H1 (cell line): ENCODE measurements around the gene DERL3. TPM values are rescaled to one million over a fixed set of nuclear protein-coding genes. Genes with fewer than 3 reads are reported as not detected.

ENCODE experiments used
- CTCF ChIA-PET: fragments of 300-600 bp; sonication (Branson Sonifier 250); formaldehyde crosslinking; loops from one replicate; lab custom pipeline; 2021; ENCODE audit not compliant: partially characterized antibody; lab: Charles Lee
- POLR2A ChIA-PET: fragments of 300-600 bp; sonication (Branson Sonifier 250); formaldehyde crosslinking; loops from one replicate; lab custom pipeline; 2021; ENCODE audit warnings: inconsistent platforms; ENCODE audit not compliant: partially characterized antibody; lab: Charles Lee
- DNase-seq, 2 experiments: peaks; one replicate each; pipeline versions ENCODE4 v3.0.0 to v3.0.0-alpha.2; 2010 to 2022; ENCODE audit warnings: low spot score in 2 of 2, low read depth in 1 of 2, mixed read lengths in 1 of 2
- FAIRE-seq: peaks from 2 replicates; lab custom pipeline; 2011; peaks lifted over from hg19 to GRCh38; lab: Jason Lieb, UNC
- H2AFZ ChIP-seq: 2 replicates; pipeline ENCODE4 v1.8.1; 2012; ENCODE audit warnings: low read length, inconsistent platforms
- H2AK5ac ChIP-seq: 2 replicates; pipeline ENCODE4 v1.6.1; 2013; ENCODE audit warnings: low read depth, low read length
- H2BK120ac ChIP-seq: replicated peaks from 2 replicates; pipeline ENCODE3; 2013; ENCODE audit warnings: low read depth, low read length, inconsistent platforms
- H2BK12ac ChIP-seq: 2 replicates; pipeline ENCODE4 v1.6.1; 2013; ENCODE audit warnings: low read depth, low read length
- H2BK15ac ChIP-seq: 2 replicates; pipeline ENCODE4 v1.6.1; 2013; ENCODE audit warnings: low read length
- H2BK20ac ChIP-seq: 2 replicates; pipeline ENCODE4 v1.6.1; 2013; ENCODE audit warnings: low read length
- H2BK5ac ChIP-seq: 2 replicates; pipeline ENCODE4 v1.6.1; 2013; ENCODE audit warnings: low read depth, low read length
- H3K14ac ChIP-seq: 2 replicates; pipeline ENCODE4 v1.6.1; 2013; ENCODE audit warnings: inconsistent platforms; ENCODE audit not compliant: insufficient read length
- H3K18ac ChIP-seq: 2 replicates; pipeline ENCODE4 v1.6.1; 2013; ENCODE audit warnings: low read length; ENCODE audit errors: extremely low read depth
- H3K23ac ChIP-seq: 2 replicates; pipeline ENCODE4 v1.6.1; 2013; ENCODE audit warnings: inconsistent platforms; ENCODE audit not compliant: insufficient read length
- H3K23me2 ChIP-seq: 2 replicates; pipeline ENCODE4 v1.6.1; 2013; ENCODE audit warnings: low read depth, low read length
- H3K27ac ChIP-seq: 2 replicates; pipeline ENCODE4 v1.6.1; 2011; ENCODE audit warnings: low read depth, low read length, inconsistent platforms
- H3K27me3 ChIP-seq, 4 experiments: replicated peaks in 1 of 4; 1 replicate in 1 of 4; 2 replicates in 3 of 4; pipeline versions ENCODE4 v1.6.1 to v1.8.1; 2011 to 2013; ENCODE audit warnings: low read length in 3 of 4, mild to moderate bottlenecking in 3 of 4, inconsistent platforms in 2 of 4, mixed read lengths in 2 of 4, moderate library complexity in 1 of 4; ENCODE audit not compliant: control insufficient read depth in 3 of 4, insufficient read depth in 3 of 4; ENCODE audit errors: extremely low read depth in 1 of 4
- H3K36me3 ChIP-seq, 4 experiments: 2 replicates each; pipeline versions ENCODE4 v1.6.1 to v1.8.1; 2011 to 2013; ENCODE audit warnings: mild to moderate bottlenecking in 4 of 4, low read length in 3 of 4, moderate library complexity in 2 of 4, control low read depth in 1 of 4, inconsistent platforms in 1 of 4; ENCODE audit not compliant: insufficient read depth in 4 of 4, control insufficient read depth in 2 of 4
- H3K4ac ChIP-seq: replicated peaks from 2 replicates; pipeline ENCODE3; 2013; ENCODE audit warnings: low read length, low read depth, mixed read lengths, inconsistent platforms; ENCODE audit not compliant: insufficient read length
- H3K4me1 ChIP-seq, 4 experiments: replicated peaks in 1 of 4; 1 replicate in 1 of 4; 2 replicates in 3 of 4; pipeline versions ENCODE4 v1.6.1 to v1.8.1; 2011 to 2013; ENCODE audit warnings: low read length in 3 of 4, inconsistent platforms in 2 of 4, mixed read lengths in 1 of 4; ENCODE audit not compliant: insufficient read depth in 4 of 4, control insufficient read depth in 3 of 4
- H3K4me2 ChIP-seq, 2 experiments: 2 replicates each; pipeline versions ENCODE4 v1.6.1 to v1.8.1; 2011 to 2013; ENCODE audit warnings: low read depth in 2 of 2, low read length in 2 of 2, control low read depth in 1 of 2, inconsistent platforms in 1 of 2, mild to moderate bottlenecking in 1 of 2; ENCODE audit not compliant: insufficient read depth in 1 of 2
- H3K4me3 ChIP-seq, 4 experiments: fragments of 200-600, 300-600 bp in 1 of 4; sonication (generic), shearing (Covaris generic), sonication (Bioruptor Twin) in 1 of 4; 2 replicates each; pipeline versions ENCODE4 v1.5.1 to v1.8.1; 2011 to 2016; ENCODE audit warnings: low read length in 4 of 4, low read depth in 3 of 4, control low read depth in 2 of 4, inconsistent platforms in 2 of 4, mild to moderate bottlenecking in 2 of 4, mixed read lengths in 1 of 4, moderate library complexity in 1 of 4; ENCODE audit not compliant: insufficient read depth in 2 of 4; ENCODE audit errors: extremely low read depth in 1 of 4
- H3K56ac ChIP-seq: replicated peaks from 2 replicates; pipeline ENCODE3; 2013; ENCODE audit warnings: low read depth, mild to moderate bottlenecking, mixed read lengths, low read length, inconsistent platforms; ENCODE audit not compliant: insufficient read length
- H3K79me1 ChIP-seq: 2 replicates; pipeline ENCODE4 v1.6.1; 2013; ENCODE audit warnings: low read depth, low read length, control low read depth
- H3K79me2 ChIP-seq, 2 experiments: 2 replicates each; pipeline versions ENCODE4 v1.6.1 to v1.8.1; 2012 to 2013; ENCODE audit warnings: low read length in 2 of 2, mild to moderate bottlenecking in 2 of 2, inconsistent platforms in 1 of 2; ENCODE audit not compliant: insufficient read depth in 2 of 2, control insufficient read depth in 1 of 2
- H3K9ac ChIP-seq, 4 experiments: replicated peaks in 1 of 4; 1 replicate in 1 of 4; 2 replicates in 3 of 4; pipeline versions ENCODE4 v1.6.1 to v1.8.1; 2011 to 2013; ENCODE audit warnings: low read depth in 3 of 4, low read length in 3 of 4, control low read depth in 2 of 4, mild to moderate bottlenecking in 2 of 4, moderate library complexity in 2 of 4, inconsistent platforms in 1 of 4; ENCODE audit errors: extremely low read depth in 1 of 4
- H3K9me3 ChIP-seq, 2 experiments: 2 replicates each; pipeline versions ENCODE4 v1.6.1 to v1.8.1; 2012 to 2013; ENCODE audit warnings: mild to moderate bottlenecking in 2 of 2, moderate library complexity in 2 of 2, control low read depth in 1 of 2, inconsistent platforms in 1 of 2, low read depth in 1 of 2, low read length in 1 of 2, mixed read lengths in 1 of 2; ENCODE audit not compliant: insufficient read depth in 2 of 2
- H4K20me1 ChIP-seq, 2 experiments: replicated peaks in 1 of 2; 2 replicates each; pipeline versions ENCODE3 to v1.8.1; 2011 to 2013; ENCODE audit warnings: inconsistent platforms in 2 of 2, low read length in 2 of 2, mild to moderate bottlenecking in 1 of 2; ENCODE audit not compliant: insufficient read depth in 2 of 2, control insufficient read depth in 1 of 2
- H4K5ac ChIP-seq: 2 replicates; pipeline ENCODE4 v1.6.1; 2013; ENCODE audit warnings: low read length, low read depth, mixed read lengths, inconsistent platforms; ENCODE audit not compliant: insufficient read length
- H4K8ac ChIP-seq: 2 replicates; pipeline ENCODE4 v1.8.0; 2013; ENCODE audit warnings: mild to moderate bottlenecking, moderate library complexity, low read length, inconsistent platforms; ENCODE audit not compliant: insufficient read depth; ENCODE audit errors: extremely low read depth
- H4K91ac ChIP-seq: replicated peaks from 2 replicates; pipeline ENCODE3; 2013; ENCODE audit warnings: low read length, mixed read lengths, inconsistent platforms; ENCODE audit not compliant: insufficient read length
- BCL11A ChIP-seq, 2 experiments: IDR thresholded peaks; one replicate each; pipeline ENCODE4 v1.6.1; 2011; ENCODE audit warnings: low read depth in 2 of 2, low read length in 2 of 2, mild to moderate bottlenecking in 2 of 2
- RBBP5 ChIP-seq: IDR thresholded peaks from 2 replicates; pipeline ENCODE4 v1.7.1; 2012; ENCODE audit warnings: low read depth, mild to moderate bottlenecking, inconsistent platforms, low read length, moderate library complexity, borderline replicate concordance
- RXRA ChIP-seq: IDR thresholded peaks from 2 replicates; pipeline ENCODE4 v1.6.1; 2011; ENCODE audit warnings: low read depth, mild to moderate bottlenecking, low read length, moderate library complexity; ENCODE audit not compliant: insufficient read depth
- TEAD4 ChIP-seq: IDR thresholded peaks from 2 replicates; pipeline ENCODE4 v1.6.1; 2012; ENCODE audit warnings: low read depth, low read length, inconsistent platforms, mixed read lengths
- WGBS, 2 experiments: shearing (Covaris generic) in 1 of 2; methylation state at CpG; one replicate each; pipeline versions ENCODE4 v1.1.6 to v1.1.7; 2013 to 2015; ENCODE audit warnings: low lambda C conversion rate in 2 of 2, mixed read lengths in 2 of 2, inconsistent platforms in 1 of 2, low coverage in 1 of 2, missing lambda C conversion rate in 1 of 2; ENCODE audit not compliant: insufficient replicate concordance in 2 of 2, insufficient coverage in 1 of 2, insufficient read length in 1 of 2; ENCODE audit errors: extremely low coverage in 1 of 2, missing lambda C conversion rate in 1 of 2; 5-methylcytosine and 5-hydroxymethylcytosine counted together
- polyA plus RNA-seq, 7 experiments: library from polyadenylated mRNA; depleted of rRNA in 3 of 7; stranded (reverse) in 5 of 7; unstranded in 2 of 7; fragments of >200 nt in 5 of 7; fragments of 200-250 nt in 2 of 7; gene quantifications; 1 replicate in 5 of 7; 2 replicates in 1 of 7; 4 replicates in 1 of 7; pipeline versions ENCODE4 v1.2.1 to v1.2.3, GENCODE V29; 2011 to 2013; ENCODE audit warnings: missing spikeins in 2 of 7, mixed read lengths in 2 of 7
- total RNA-seq: library from RNA; stranded (reverse); fragmentation: NEBNext Ultra II Directional; extraction: Animal tissue kit (Norgen Biotek cat#: 25700); gene quantifications from 2 replicates; pipeline ENCODE4 v1.2.1, GENCODE V29; 2021

The DERL3 gene
- total and polyA plus RNA-seq, 2 of the 8 experiments (the other 6 are each of a cell fraction or from before 2014, with no cell fraction given) = 8.7 to 19.5 TPM

- Histone ChIP-seq H2BK15ac (no peak overlapping the region), H3K27ac (no peak overlapping the region), H2BK12ac (no peak overlapping the region), H3K23ac (no peak overlapping the region), H3K56ac (no peak overlapping the region), H3K4me3 (no peak overlapping the region), H3K27me3 (no peaks in the 10 kb centered on the region; a peak in 1 of 7 replicates), H3K79me1 (peaks cover 4% of the 10 kb centered on the region; the same call in 1 of the 2 replicates), H2AK5ac (no peak overlapping the region), H2BK5ac (no peak overlapping the region), H2BK120ac (no peak overlapping the region), H4K5ac (no peak overlapping the region), H3K4me1 (peaks cover 0 to 8% (median 5%) of the 10 kb centered on the region in 4 experiments; a peak in 5 of 7 replicates), H3K79me2 (no peaks in the 10 kb centered on the region; a peak in 1 of 4 replicates), H4K8ac (no peak overlapping the region), H3K23me2 (peaks cover 3% of the 10 kb centered on the region; the same call in 1 of the 2 replicates), H2BK20ac (no peak overlapping the region), H3K4ac (no peak overlapping the region), H2AFZ (no peak overlapping the region), H3K9me3 (no peaks in the 10 kb centered on the region), H4K20me1 (peaks cover 6 to 27% of the 10 kb centered on the region in 2 experiments), H3K4me2 (no peak overlapping the region), H3K36me3 (peaks cover 0 to 27% (median 9%) of the 10 kb centered on the region in 4 experiments; a peak in 4 of 8 replicates), H3K14ac (no peak overlapping the region), H4K91ac (no peak overlapping the region), H3K18ac (no peak overlapping the region), H3K9ac (no peak overlapping the region)
- DNase-seq (no peak), FAIRE-seq (no peak)
- ChIA-PET CTCF (interaction anchor here (0.6 kb wide), 1 partner anchor 17 kb away, joined by 3 read pairs; no protein-coding TSS in a partner anchor), POLR2A (no interaction called here)
- 92% methylated on average over 16 of the region's 16 CpGs; no CpG with 5 or more reads in 1 of the 2 experiments for WGBS, 2 experiments
- no peak for TF ChIP-seq TEAD4
- TF ChIP-seq RXRA = no peak
- no peak for TF ChIP-seq RBBP5
- no peak for TF ChIP-seq BCL11A (IDR thresholded peaks at IDR 0.05; ENCODE audit: low read depth in 2 of 2, low read length in 2 of 2)
Observed at GRCh38 chr22:23833017-23833751, 5.6 kb downstream of the DERL3 start.
